Endothelial cell of umbilical vein (primary cell): ENCODE results near the gene TBC1D24. TPM values are rescaled to one million over a fixed set of nuclear protein-coding genes. Genes with fewer than 3 reads are reported as not detected.

Source experiments
- BruUV-seq: library from RNA; stranded (reverse); fragments of 400-500 nt; replicated peaks from 2 replicates; lab custom pipeline; 2021; lab: Mats Ljungman, UMichigan
- CTCF ChIA-PET: fragments of 300-600, 350-600 bp; sonication (Branson Sonifier 250); formaldehyde crosslinking; loops from one replicate; lab custom pipeline; 2021; ENCODE audit warnings: antibody characterized with exemption, inconsistent platforms; lab: Charles Lee
- POLR2A ChIA-PET: fragments of 300-600, 350-600 bp; sonication (Branson Sonifier 250); formaldehyde crosslinking; loops from one replicate; lab custom pipeline; 2021; ENCODE audit warnings: antibody characterized with exemption, inconsistent platforms; lab: Charles Lee
- DNase-seq: peaks from one replicate; pipeline ENCODE4 v3.0.0-alpha.2; 2011; ENCODE audit warnings: low read depth, low spot score
- FAIRE-seq: peaks from 2 replicates; lab custom pipeline; 2011; peaks lifted over from hg19 to GRCh38; lab: Jason Lieb, UNC
- H2AFZ ChIP-seq: 2 replicates; pipeline ENCODE4 v1.6.0; 2012; ENCODE audit warnings: low read depth, low read length, control low read depth, inconsistent platforms
- H3K27ac ChIP-seq: 2 replicates; pipeline ENCODE4 v1.5.1; 2011; ENCODE audit warnings: low read depth, mild to moderate bottlenecking, control low read depth, low read length, moderate library complexity; ENCODE audit not compliant: insufficient read depth
- H3K27me3 ChIP-seq, 2 experiments: 2 replicates each; pipeline versions ENCODE4 v1.6.0 to v1.6.1; 2011; ENCODE audit warnings: low read length in 2 of 2, mixed read lengths in 1 of 2; ENCODE audit not compliant: control insufficient read depth in 2 of 2, insufficient read depth in 2 of 2
- H3K36me3 ChIP-seq, 2 experiments: 2 replicates in 1 of 2; 3 replicates in 1 of 2; pipeline ENCODE4 v1.5.1; 2011; ENCODE audit warnings: low read length in 2 of 2, mild to moderate bottlenecking in 1 of 2, moderate library complexity in 1 of 2; ENCODE audit not compliant: control insufficient read depth in 2 of 2, insufficient read depth in 2 of 2; ENCODE audit errors: extremely low read depth in 1 of 2
- H3K4me1 ChIP-seq: 3 replicates; pipeline ENCODE4 v1.5.1; 2011; ENCODE audit warnings: mild to moderate bottlenecking, low read length; ENCODE audit not compliant: control insufficient read depth, insufficient read depth; ENCODE audit errors: extremely low read depth
- H3K4me2 ChIP-seq: 2 replicates; pipeline ENCODE4 v1.6.1; 2011; ENCODE audit warnings: low read length, control low read depth, mixed read lengths; ENCODE audit not compliant: insufficient read depth
- H3K4me3 ChIP-seq, 3 experiments: fragments of 200-600 bp in 1 of 3; sonication (generic), shearing (Covaris generic) in 1 of 3; replicated peaks in 1 of 3; 2 replicates each; pipeline ENCODE4 v1.5.1; 2011 to 2016; ENCODE audit warnings: control low read depth in 3 of 3, low read length in 3 of 3, mild to moderate bottlenecking in 2 of 3, inconsistent platforms in 1 of 3, low read depth in 1 of 3, moderate library complexity in 1 of 3; ENCODE audit not compliant: insufficient read depth in 1 of 3
- H3K79me2 ChIP-seq: 2 replicates; pipeline ENCODE4 v1.6.0; 2012; ENCODE audit warnings: low read length, inconsistent platforms; ENCODE audit not compliant: control insufficient read depth, insufficient read depth
- H3K9ac ChIP-seq: replicated peaks from 2 replicates; pipeline ENCODE3; 2011; ENCODE audit warnings: low read length, control low read depth; ENCODE audit not compliant: insufficient read depth; ENCODE audit errors: extremely low read depth
- H3K9me1 ChIP-seq: replicated peaks from 3 replicates; pipeline ENCODE4 v1.6.0; 2011; ENCODE audit warnings: mild to moderate bottlenecking, low read length; ENCODE audit not compliant: control insufficient read depth, insufficient read depth; ENCODE audit errors: extremely low read depth
- H3K9me3 ChIP-seq: replicated peaks from 2 replicates; pipeline ENCODE4 v1.5.1; 2012; ENCODE audit warnings: low read length, inconsistent platforms; ENCODE audit not compliant: control insufficient read depth, insufficient read depth
- H4K20me1 ChIP-seq: replicated peaks from 2 replicates; pipeline ENCODE3; 2011; ENCODE audit warnings: mild to moderate bottlenecking, low read length; ENCODE audit not compliant: control insufficient read depth, insufficient read depth; ENCODE audit errors: extremely low read depth
- CTCF ChIP-seq, 2 donors: IDR thresholded peaks; 1 replicate in 1 of 2; 2 replicates in 1 of 2; pipeline ENCODE4 v1.5.1; 2011; ENCODE audit warnings: low read length in 2 of 2, mild to moderate bottlenecking in 2 of 2, moderate library complexity in 2 of 2, control low read depth in 1 of 2, inconsistent platforms in 1 of 2, low read depth in 1 of 2; ENCODE audit not compliant: insufficient read depth in 1 of 2; ENCODE audit errors: extremely low read depth in 1 of 2
- JUN ChIP-seq: IDR thresholded peaks from 2 replicates; pipeline ENCODE4 v1.6.1; 2011; ENCODE audit warnings: borderline replicate concordance, low read depth; ENCODE audit not compliant: insufficient read length, insufficient read depth
- MAX ChIP-seq: IDR thresholded peaks from 2 replicates; pipeline ENCODE4 v1.6.1; 2011; ENCODE audit not compliant: insufficient read depth, insufficient read length
- POLR2A ChIP-seq: IDR thresholded peaks from 2 replicates; pipeline ENCODE4 v1.6.1; 2012; ENCODE audit warnings: low read depth, mild to moderate bottlenecking, control low read depth, low read length
- POLR2AphosphoS5 ChIP-seq: IDR thresholded peaks from 2 replicates; pipeline ENCODE4 v1.6.1; 2012; ENCODE audit warnings: low read depth, mild to moderate bottlenecking, control low read depth, low read length, moderate library complexity; ENCODE audit not compliant: insufficient read depth
- dilution Hi-C: fragments of 300-500 bp; cut with MboI; formaldehyde crosslinking; loops from one replicate; pipeline ENCODE4 v1.15.0; 2019; ENCODE audit warnings: low sequenced_read_pairs; ENCODE audit not compliant: extremely low pct_ligation_motif_present
- intact Hi-C: fragments of 100-400 bp; cut with micrococcal nuclease; formaldehyde crosslinking; loops from one replicate; pipeline ENCODE4 v1.10.0; 2022
- polyA plus RNA-seq, 4 experiments: library from polyadenylated mRNA; depleted of rRNA in 3 of 4; stranded (reverse) in 3 of 4; unstranded in 1 of 4; fragments of >200 nt; gene quantifications; 2 replicates each; pipeline versions ENCODE4 v1.2.1 to v1.2.3, GENCODE V29; 2011 to 2012; ENCODE audit warnings: missing spikeins in 1 of 4
- total RNA-seq: library from RNA; stranded (reverse); gene quantifications from 2 replicates; pipeline ENCODE4 v1.2.3, GENCODE V29; 2021

Gene TBC1D24
- total and polyA plus RNA-seq, 2 donors (not counting 3 experiments of a cell fraction or from before 2014, with no cell fraction given) = 8.1 to 22.8 TPM

GRCh38 chr16:2428784-2429033 is 46.2 kb upstream of the TBC1D24 start:
- peak overlapping the region; percentile 73 for H3K4me2 ChIP-seq
- H3K36me3 ChIP-seq = peaks cover 6 to 10% of the 10 kb centered on the region in 2 experiments
- H3K4me3 ChIP-seq = peak overlapping the region; percentile 35 to 60 (median 57)
- no peaks in the 10 kb centered on the region for H3K27me3 ChIP-seq
- peak overlapping the region; percentile 63 for H3K9ac ChIP-seq
- no peaks in the 10 kb centered on the region for H3K9me3 ChIP-seq
- ChIA-PET CTCF (interaction anchor here (1.0 to 4.0 kb wide), 6 partner anchors 8 to 109 kb away, joined by 3 to 25 read pairs (median 6); partner anchors contain the start of genes ABCA3 and PDPK1), POLR2A (no interaction called here)
- peak overlapping the region; percentile 87 for H2AFZ ChIP-seq
- TF ChIP-seq JUN (no peak), POLR2AphosphoS5 (no peak)
- peaks cover 21% of the 10 kb centered on the region for H3K4me1 ChIP-seq
- peaks cover 34% of the 10 kb centered on the region for H3K79me2 ChIP-seq
- H4K20me1 ChIP-seq = no peaks in the 10 kb centered on the region
- BruUV-seq = no TSS peak
- peak overlapping the region; percentile 38 for H3K27ac ChIP-seq
- FAIRE-seq (no peak), DNase-seq (no peak)
- dilution Hi-C loops (no loop called here), intact Hi-C loops (loop anchor here (1.0 to 10.0 kb wide), 5 partner anchors 32 to 160 kb away; partner anchors contain the start of genes ABCA3, RNPS1 and TEDC2)
- H3K9me1 ChIP-seq = no peaks in the 10 kb centered on the region

GRCh38 chr16:2429034-2429770 is 45.7 kb upstream of the TBC1D24 start, which contains the start of gene CCNF:
Gene CCNF (plus strand): TSS chr16:2429447. CDS start chr16:2429482, 35 bp downstream.
- no TSS peak for BruUV-seq
- Histone ChIP-seq H2AFZ (peak within 1 kb of the TSS; percentile 87), H3K4me1 (peaks cover 21% of the 10 kb centered on the region), H3K27me3 (no peaks in the 10 kb centered on the region), H3K9me3 (no peaks in the 10 kb centered on the region), H3K79me2 (peaks cover 34% of the 10 kb centered on the region), H4K20me1 (no peaks in the 10 kb centered on the region), H3K36me3 (peaks cover 6 to 10% of the 10 kb centered on the region in 2 experiments), H3K4me3 (peak within 1 kb of the TSS; percentile 75 to 92 (median 85)), H3K4me2 (peak within 1 kb of the TSS; percentile 78), H3K9me1 (no peaks in the 10 kb centered on the region), H3K27ac (peak within 1 kb of the TSS; percentile 38), H3K9ac (peak within 1 kb of the TSS; percentile 76)
- peak; percentile 96 for DNase-seq
- FAIRE-seq = peak; percentile 99
- TF ChIP-seq MAX (no peak), CTCF (IDR thresholded peaks at IDR 0.05; ENCODE audit: extremely low read depth in 1 of 2, insufficient read depth in 1 of 2, low read depth in 1 of 2, low read length in 2 of 2) (no peak), POLR2A (peak; percentile 69), POLR2AphosphoS5 (peak; percentile 60)
- intact Hi-C loops = loop anchor here (1.0 to 10.0 kb wide), 5 partner anchors 31 to 160 kb away; partner anchors contain the start of genes ABCA3, RNPS1 and TEDC2
- CTCF ChIA-PET = interaction anchor here (0.6 to 4.0 kb wide), 11 partner anchors 8 to 132 kb away, joined by 3 to 25 read pairs (median 3); partner anchors contain the start of genes ABCA3 and PDPK1
- dilution Hi-C loops = no loop called here
- POLR2A ChIA-PET = interaction anchor here (0.5 to 0.6 kb wide), 2 partner anchors 31 to 91 kb away, joined by 6 read pairs; partner anchors contain the start of genes AMDHD2 and TEDC2
